ENCODE data around the gene STARD5. TPM values are rescaled to one million over a fixed set of nuclear protein-coding genes. Genes with fewer than 3 reads are reported as not detected.

STARD5 gene
- total and polyA plus RNA-seq, 8 donors: 3.8 to 6.6 (median 5.2) TPM

- intact Hi-C loops (cut with DNase I): no loop called here
- peak overlapping the region; percentile 81 to 85 for H3K27ac ChIP-seq
- no peaks in the 10 kb centered on the region for H3K9me3 ChIP-seq
- H3K36me3 ChIP-seq: peaks cover 0 to 31% of the 10 kb centered on the region in 2 donors
- TF ChIP-seq CTCF (IDR thresholded peaks at IDR 0.05): no peak
- ATAC-seq (no peak), DNase-seq (no peak)
- no peaks in the 10 kb centered on the region for H3K27me3 ChIP-seq
- H3K4me3 ChIP-seq: peak overlapping the region in 1 of 2 donors; percentile 48
- H3K4me1 ChIP-seq: peaks cover 15 to 98% of the 10 kb centered on the region in 2 donors
Observed at GRCh38 chr15:81298611-81299010, 25.3 kb downstream of the STARD5 start.

- peak; percentile 14 for ATAC-seq
- intact Hi-C loops (cut with DNase I): no loop called here
- H3K36me3 ChIP-seq: peaks cover 0 to 24% of the 10 kb centered on the region in 2 donors
Observed at GRCh38 chr15:81297603-81298575, 26.1 kb downstream of the STARD5 start.

GRCh38 chr15:81297147-81297572 lies 26.8 kb downstream of the STARD5 start:
- Histone ChIP-seq H3K9me3 (no peaks in the 10 kb centered on the region), H3K27me3 (no peaks in the 10 kb centered on the region), H3K36me3 (peaks cover 0 to 22% of the 10 kb centered on the region in 2 donors), H3K27ac (peak overlapping the region; percentile 81 to 85), H3K4me3 (peak overlapping the region in 1 of 2 donors; percentile 48), H3K4me1 (peaks cover 4 to 98% of the 10 kb centered on the region in 2 donors)
- TF ChIP-seq CTCF (IDR thresholded peaks at IDR 0.05): no peak
- intact Hi-C loops (cut with DNase I): no loop called here
- ATAC-seq: peak; percentile 6
- no peak for DNase-seq

More at GRCh38 chr15:81297603-81298575, 26.1 kb downstream of the STARD5 start:
- Histone ChIP-seq H3K4me1 (peaks cover 8 to 98% of the 10 kb centered on the region in 2 donors), H3K9me3 (no peaks in the 10 kb centered on the region), H3K27me3 (no peaks in the 10 kb centered on the region), H3K27ac (peak overlapping the region; percentile 81 to 85), H3K4me3 (peak overlapping the region in 1 of 2 donors; percentile 48)
- DNase-seq: no peak
- no peak for TF ChIP-seq CTCF (IDR thresholded peaks at IDR 0.05)

- peak in 2 of 4 donors; percentile 80 to 84 for DNase-seq
- Histone ChIP-seq H3K4me3 (peak overlapping the region in 1 of 2 donors; percentile 48), H3K4me1 (peaks cover 4 to 95% of the 10 kb centered on the region in 2 donors), H3K9me3 (no peaks in the 10 kb centered on the region), H3K36me3 (peaks cover 0 to 18% of the 10 kb centered on the region in 2 donors), H3K27ac (peak overlapping the region; percentile 81 to 85), H3K27me3 (no peaks in the 10 kb centered on the region)
- TF ChIP-seq CTCF (IDR thresholded peaks at IDR 0.05): no peak
- intact Hi-C loops (cut with DNase I): no loop called here
- peak; percentile 66 for ATAC-seq
Observed at GRCh38 chr15:81296673-81297072, 27.3 kb downstream of the STARD5 start.

GRCh38 chr15:81296186-81296585 lies 27.8 kb downstream of the STARD5 start:
- Histone ChIP-seq H3K4me3 (no peak overlapping the region), H3K27me3 (no peaks in the 10 kb centered on the region), H3K9me3 (no peaks in the 10 kb centered on the region), H3K36me3 (peaks cover 0 to 13% of the 10 kb centered on the region in 2 donors), H3K27ac (peak overlapping the region; percentile 81 to 85), H3K4me1 (peaks cover 4 to 90% of the 10 kb centered on the region in 2 donors)
- DNase-seq (no peak), ATAC-seq (no peak)
- TF ChIP-seq CTCF (IDR thresholded peaks at IDR 0.05): no peak
- intact Hi-C loops (cut with DNase I): no loop called here
